ENCODE results near the gene PLEKHA7.
A peak's percentile ranks its signal among the peaks of the same experiment; 100 is the strongest.

Gene PLEKHA7

DNA sequence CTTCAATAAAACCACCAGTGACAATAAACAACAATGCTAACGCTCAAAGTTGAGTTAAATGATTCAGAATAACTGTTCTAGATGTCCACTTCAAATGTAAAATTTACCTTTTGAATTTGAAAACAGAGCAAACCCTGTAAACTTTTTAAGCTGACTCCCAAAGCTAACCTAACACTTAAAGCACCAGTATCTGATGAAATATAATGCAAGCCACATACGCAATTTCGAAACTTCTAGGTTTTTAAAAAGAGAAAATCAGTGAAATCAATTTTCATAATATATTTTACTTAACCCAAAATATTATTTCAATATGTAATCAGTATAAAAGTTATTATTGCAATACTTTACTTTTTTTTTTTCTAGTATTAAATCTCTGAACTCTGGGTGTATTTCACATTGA is 71.3 kb downstream of the PLEKHA7 start:
- Histone ChIP-seq H3K4me1 (ENCODE audit: low read depth, poor library complexity, severe bottlenecking) (peaks cover 86% of the 10 kb centered on the region), H3K27me3 (ENCODE audit: insufficient read depth, low read depth) (no peaks in the 10 kb centered on the region), H3K27ac (peak overlapping the region; percentile 52), H3K36me3 (ENCODE audit: insufficient read depth) (no peaks in the 10 kb centered on the region), H3K79me2 (ENCODE audit: insufficient read depth, low read depth) (peaks cover 10% of the 10 kb centered on the region; the same call in 1 of the 2 replicates), H3K4me2 (peak overlapping the region; percentile 35), H4K20me1 (ENCODE audit: insufficient read depth) (no peaks in the 10 kb centered on the region), H3K9ac (no peak overlapping the region; the same call in 1 of the 2 replicates), H2AFZ (ENCODE audit: low read depth) (no peak overlapping the region), H3K4me3 (IDR thresholded peaks at IDR 0.05; ENCODE audit: insufficient read depth, low read depth, low read length) (no peak overlapping the region)
- TF ChIP-seq, protein P1, sequence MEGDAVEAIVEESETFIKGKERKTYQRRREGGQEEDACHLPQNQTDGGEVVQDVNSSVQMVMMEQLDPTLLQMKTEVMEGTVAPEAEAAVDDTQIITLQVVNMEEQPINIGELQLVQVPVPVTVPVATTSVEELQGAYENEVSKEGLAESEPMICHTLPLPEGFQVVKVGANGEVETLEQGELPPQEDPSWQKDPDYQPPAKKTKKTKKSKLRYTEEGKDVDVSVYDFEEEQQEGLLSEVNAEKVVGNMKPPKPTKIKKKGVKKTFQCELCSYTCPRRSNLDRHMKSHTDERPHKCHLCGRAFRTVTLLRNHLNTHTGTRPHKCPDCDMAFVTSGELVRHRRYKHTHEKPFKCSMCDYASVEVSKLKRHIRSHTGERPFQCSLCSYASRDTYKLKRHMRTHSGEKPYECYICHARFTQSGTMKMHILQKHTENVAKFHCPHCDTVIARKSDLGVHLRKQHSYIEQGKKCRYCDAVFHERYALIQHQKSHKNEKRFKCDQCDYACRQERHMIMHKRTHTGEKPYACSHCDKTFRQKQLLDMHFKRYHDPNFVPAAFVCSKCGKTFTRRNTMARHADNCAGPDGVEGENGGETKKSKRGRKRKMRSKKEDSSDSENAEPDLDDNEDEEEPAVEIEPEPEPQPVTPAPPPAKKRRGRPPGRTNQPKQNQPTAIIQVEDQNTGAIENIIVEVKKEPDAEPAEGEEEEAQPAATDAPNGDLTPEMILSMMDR (conservative IDR thresholded peaks at IDR 0.05; ENCODE audit: low read depth, low read length) = no peak

DNA sequence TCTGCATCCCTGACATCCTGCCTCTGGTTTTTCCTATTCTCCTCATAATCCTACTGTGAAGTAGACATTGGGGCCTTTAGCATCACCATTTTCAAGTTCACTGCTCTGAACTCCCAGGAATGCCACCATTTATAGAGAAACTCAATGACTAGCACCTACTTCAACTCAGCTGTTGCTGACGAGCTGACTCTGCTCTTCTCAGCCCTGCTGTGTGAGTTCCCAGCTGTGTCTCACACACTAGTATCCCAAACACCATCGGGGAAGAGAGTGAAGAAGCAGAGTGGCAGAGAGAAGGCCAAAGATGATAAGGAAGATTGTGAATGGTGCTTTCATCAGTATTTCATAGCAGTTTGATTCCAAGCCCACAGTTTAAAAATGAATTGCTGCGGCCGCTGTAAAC is 71.9 kb downstream of the PLEKHA7 start:
- Histone ChIP-seq H3K27me3 (ENCODE audit: insufficient read depth, low read depth) (no peaks in the 10 kb centered on the region), H3K4me2 (peak overlapping the region; percentile 35), H3K79me2 (ENCODE audit: insufficient read depth, low read depth) (peaks cover 10% of the 10 kb centered on the region; the same call in 1 of the 2 replicates), H4K20me1 (ENCODE audit: insufficient read depth) (no peaks in the 10 kb centered on the region), H3K27ac (peak overlapping the region; percentile 52; the same call in 1 of the 2 replicates), H3K4me3 (IDR thresholded peaks at IDR 0.05; ENCODE audit: insufficient read depth, low read depth, low read length) (no peak overlapping the region), H3K4me1 (ENCODE audit: low read depth, poor library complexity, severe bottlenecking) (peaks cover 82% of the 10 kb centered on the region), H3K36me3 (ENCODE audit: insufficient read depth) (no peaks in the 10 kb centered on the region), H2AFZ (ENCODE audit: low read depth) (no peak overlapping the region), H3K9ac (no peak overlapping the region; the same call in 1 of the 2 replicates)
- TF ChIP-seq, protein P1 (conservative IDR thresholded peaks at IDR 0.05; ENCODE audit: low read depth, low read length) = no peak

DNA sequence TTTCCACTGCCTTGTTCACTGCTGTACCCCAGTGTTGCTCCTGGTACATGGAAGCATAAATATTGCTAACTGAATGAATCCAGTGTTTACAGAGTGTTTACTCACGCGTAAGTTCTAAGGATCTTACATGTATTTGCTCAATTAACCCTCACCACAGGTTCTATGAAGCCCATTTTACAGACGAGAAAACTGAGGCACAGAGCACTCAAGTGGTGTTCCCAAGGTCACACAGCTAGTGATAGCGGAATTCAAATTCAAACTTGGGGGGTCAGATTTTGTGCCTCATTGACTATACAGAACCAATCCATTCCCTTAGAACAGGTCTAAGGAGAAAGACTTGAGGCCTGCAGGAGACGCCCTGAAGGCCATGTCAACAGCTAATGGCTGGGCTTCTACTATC is 72.3 kb downstream of the PLEKHA7 start:
- Histone ChIP-seq H3K36me3 (ENCODE audit: insufficient read depth) (no peaks in the 10 kb centered on the region), H3K4me1 (ENCODE audit: low read depth, poor library complexity, severe bottlenecking) (peaks cover 82% of the 10 kb centered on the region), H3K9ac (no peak overlapping the region), H3K27me3 (ENCODE audit: insufficient read depth, low read depth) (no peaks in the 10 kb centered on the region), H3K27ac (peak overlapping the region; percentile 52; the same call in 1 of the 2 replicates), H2AFZ (ENCODE audit: low read depth) (no peak overlapping the region), H3K4me2 (peak overlapping the region; percentile 35), H3K79me2 (ENCODE audit: insufficient read depth, low read depth) (peaks cover 10% of the 10 kb centered on the region; the same call in 1 of the 2 replicates), H3K4me3 (IDR thresholded peaks at IDR 0.05; ENCODE audit: insufficient read depth, low read depth, low read length) (no peak overlapping the region), H4K20me1 (ENCODE audit: insufficient read depth) (no peaks in the 10 kb centered on the region)
- TF ChIP-seq, protein P1 (conservative IDR thresholded peaks at IDR 0.05; ENCODE audit: low read depth, low read length) = no peak

DNA sequence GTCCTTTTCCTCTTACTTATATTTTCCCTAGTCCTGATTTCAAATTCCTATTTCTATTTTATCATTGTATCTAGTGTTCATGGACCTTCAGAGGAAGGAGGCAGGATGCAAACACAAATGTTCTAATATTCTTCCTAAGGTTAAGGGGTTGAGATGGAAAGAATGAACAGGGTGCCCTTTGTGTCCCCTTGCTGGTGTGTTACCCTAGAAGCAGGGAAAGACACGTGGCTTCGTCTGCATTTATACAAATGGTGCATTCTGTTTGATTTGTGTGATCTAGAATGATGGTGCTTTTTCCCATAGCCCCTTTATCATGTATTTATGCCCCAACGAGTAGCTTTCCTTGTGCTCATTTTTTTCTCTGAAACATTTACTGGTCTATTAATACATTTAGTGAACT is 76.2 kb downstream of the PLEKHA7 start:
- Histone ChIP-seq H3K4me3 (IDR thresholded peaks at IDR 0.05; ENCODE audit: insufficient read depth, low read depth, low read length) (no peak overlapping the region), H3K27me3 (ENCODE audit: insufficient read depth, low read depth) (no peaks in the 10 kb centered on the region), H3K4me2 (no peak overlapping the region), H2AFZ (ENCODE audit: low read depth) (no peak overlapping the region), H3K9ac (no peak overlapping the region), H3K79me2 (ENCODE audit: insufficient read depth, low read depth) (no peaks in the 10 kb centered on the region), H4K20me1 (ENCODE audit: insufficient read depth) (no peaks in the 10 kb centered on the region), H3K27ac (no peak overlapping the region), H3K4me1 (ENCODE audit: low read depth, poor library complexity, severe bottlenecking) (peaks cover 61% of the 10 kb centered on the region), H3K36me3 (ENCODE audit: insufficient read depth) (no peaks in the 10 kb centered on the region)
- TF ChIP-seq, protein P1 (conservative IDR thresholded peaks at IDR 0.05; ENCODE audit: low read depth, low read length) = no peak
